ENCODE data around the gene PRRG2. TPM values are rescaled to one million over a fixed set of nuclear protein-coding genes. Genes with fewer than 3 reads are reported as not detected.
A peak's percentile ranks its signal among the peaks of the same experiment; 100 is the strongest.

The PRRG2 gene
- total and polyA plus RNA-seq, 7 donors = 0.71 to 18.9 (median 12.7) TPM; not detected in 3

- Histone ChIP-seq H3K27me3 (no peaks in the 10 kb centered on the region), H3K9me3 (no peaks in the 10 kb centered on the region), H3K4me1 (peaks cover 0 to 70% (median 59%) of the 10 kb centered on the region in 4 donors), H3K4me3 (peak overlapping the region; percentile 80 to 95 (median 84)), H3K36me3 (peaks cover 0 to 22% (median 11%) of the 10 kb centered on the region in 4 donors), H3K27ac (peak overlapping the region; percentile 97 to 100 (median 99))
- TF ChIP-seq POLR2A (IDR thresholded peaks at IDR 0.05) (peak in 1 of 2 donors; percentile 57), CTCF (IDR thresholded peaks at IDR 0.05) (no peak)
- intact Hi-C loops (cut with DNase I) = no loop called here
- peak; percentile 79 for DNase-seq
- WGBS, 2 donors = 2 to 4% methylated on average over 31 of the region's 31 CpGs
Measured at GRCh38 chr19:49639401-49640112, 58.4 kb downstream of the PRRG2 start.

- intact Hi-C loops (cut with DNase I) = no loop called here
- peaks cover 0 to 19% (median 10%) of the 10 kb centered on the region in 4 donors for H3K36me3 ChIP-seq
- H3K4me1 ChIP-seq = peaks cover 0 to 78% (median 67%) of the 10 kb centered on the region in 4 donors
- peak; percentile 100 for DNase-seq
- no peaks in the 10 kb centered on the region for H3K27me3 ChIP-seq
- H3K9me3 ChIP-seq = no peaks in the 10 kb centered on the region
- peak within 1 kb of the TSS; percentile 80 to 95 (median 84) for H3K4me3 ChIP-seq
- peak within 1 kb of the TSS; percentile 97 to 100 (median 99) for H3K27ac ChIP-seq
- 0% methylated on average over 51 of the region's 51 CpGs for WGBS, 2 donors
- peak in 2 of 4 donors; percentile 62 to 79 for TF ChIP-seq EP300 (IDR thresholded peaks at IDR 0.05)
- TF ChIP-seq POLR2A (IDR thresholded peaks at IDR 0.05) = peak; percentile 89 to 90
- TF ChIP-seq CTCF (IDR thresholded peaks at IDR 0.05) = no peak
- peak; percentile 92 to 96 (median 94) for TF ChIP-seq POLR2AphosphoS5 (IDR thresholded peaks at IDR 0.05)
Measured at GRCh38 chr19:49640113-49640898, 59.2 kb downstream of the PRRG2 start, which contains the start of gene RRAS. RRAS (minus strand) TSS chr19:49640143; CDS start chr19:49640098, 45 bp downstream.

Small RNA genes within 50 kb of the gene (small RNA-seq; reads per million reads assigned to genes)
- 0 reads per million in 3 donors for gene RF00019

Other genes with a start within 250 kb of the PRRG2 start
- 10 to 100 TPM in 1 of 4 donors, 1 to 10 TPM in 3; 5.8 to 10.3 (median 9.2) TPM for gene CD37, start 245.9 kb upstream of the PRRG2 start, total RNA-seq
- gene CD37, start 245.9 kb upstream of the PRRG2 start, polyA plus RNA-seq = 100 to 1,000 TPM in 1 of 3 donors, 10 to 100 TPM in 1, 1 to 10 TPM in 1; 7.2 to 220 (median 14.3) TPM
- gene TEAD2, start 218.9 kb upstream of the PRRG2 start, total RNA-seq = 10 to 100 TPM; 60.6 to 74.9 (median 61.3) TPM
- gene TEAD2, start 218.9 kb upstream of the PRRG2 start, polyA plus RNA-seq = 10 to 100 TPM in 2 of 3 donors, 1 to 10 TPM in 1; 5.8 to 17.9 (median 10.2) TPM
- 1 to 10 TPM in 2 of 4 donors, not detected in 2; 1.8 to 2.0 TPM for gene DKKL1, start 217.4 kb upstream of the PRRG2 start, total RNA-seq
- 1 to 10 TPM in 1 of 3 donors, under 1 TPM in 1, not detected in 1; 0.17 to 3.6 TPM for gene DKKL1, start 217.4 kb upstream of the PRRG2 start, polyA plus RNA-seq
- gene KASH5, start 193.1 kb upstream of the PRRG2 start, total RNA-seq = not detected
- under 1 TPM in 1 of 3 donors, not detected in 2; 0.04 TPM for gene KASH5, start 193.1 kb upstream of the PRRG2 start, polyA plus RNA-seq
- not detected for gene PTH2, start 157.9 kb upstream of the PRRG2 start, total RNA-seq
- gene PTH2, start 157.9 kb upstream of the PRRG2 start, polyA plus RNA-seq = not detected
- not detected for gene GFY, start 155.9 kb upstream of the PRRG2 start, total RNA-seq
- gene GFY, start 155.9 kb upstream of the PRRG2 start, polyA plus RNA-seq = not detected
- gene SLC17A7, start 139.8 kb upstream of the PRRG2 start, total RNA-seq = 1 to 10 TPM in 1 of 4 donors, under 1 TPM in 2, not detected in 1; 0.28 to 1.4 (median 0.82) TPM
- 1 to 10 TPM in 1 of 3 donors, under 1 TPM in 2; 0.23 to 1.8 (median 0.41) TPM for gene SLC17A7, start 139.8 kb upstream of the PRRG2 start, polyA plus RNA-seq
- gene PIH1D1, start 129.5 kb upstream of the PRRG2 start, total RNA-seq = 10 to 100 TPM; 62.9 to 99.6 (median 81.4) TPM
- 100 to 1,000 TPM in 1 of 3 donors, 10 to 100 TPM in 2; 63.6 to 105 (median 65.5) TPM for gene PIH1D1, start 129.5 kb upstream of the PRRG2 start, polyA plus RNA-seq
- gene ALDH16A1, start 128.1 kb upstream of the PRRG2 start, total RNA-seq = 10 to 100 TPM; 14.1 to 25.3 (median 18.1) TPM
- gene ALDH16A1, start 128.1 kb upstream of the PRRG2 start, polyA plus RNA-seq = 10 to 100 TPM; 14.3 to 44.2 (median 18.0) TPM
- 10 to 100 TPM in 1 of 4 donors, 1 to 10 TPM in 3; 4.6 to 11.1 (median 6.1) TPM for gene FLT3LG, start 107.1 kb upstream of the PRRG2 start, total RNA-seq
- gene FLT3LG, start 107.1 kb upstream of the PRRG2 start, polyA plus RNA-seq = 10 to 100 TPM in 2 of 3 donors, 1 to 10 TPM in 1; 2.1 to 18.6 (median 14.9) TPM
- 1,000 to 10,000 TPM; 2,552 to 5,599 (median 4,191) TPM for gene RPL13A, start 93.7 kb upstream of the PRRG2 start, total RNA-seq
- gene RPL13A, start 93.7 kb upstream of the PRRG2 start, polyA plus RNA-seq = 1,000 to 10,000 TPM; 4,070 to 6,094 (median 4,207) TPM
- 1,000 to 10,000 TPM; 3,843 to 9,166 (median 6,008) TPM for gene RPS11, start 84.9 kb upstream of the PRRG2 start, total RNA-seq
- gene RPS11, start 84.9 kb upstream of the PRRG2 start, polyA plus RNA-seq = 1,000 to 10,000 TPM; 4,449 to 8,009 (median 5,043) TPM
- gene FCGRT, start 68.7 kb upstream of the PRRG2 start, total RNA-seq = 100 to 1,000 TPM; 164 to 203 (median 178) TPM
- gene FCGRT, start 68.7 kb upstream of the PRRG2 start, polyA plus RNA-seq = 100 to 1,000 TPM; 222 to 317 (median 243) TPM
- gene RCN3, start 53.3 kb upstream of the PRRG2 start, total RNA-seq = 10 to 100 TPM; 14.5 to 43.8 (median 20.6) TPM
- gene RCN3, start 53.3 kb upstream of the PRRG2 start, polyA plus RNA-seq = 10 to 100 TPM; 13.6 to 28.2 (median 21.6) TPM
- 10 to 100 TPM; 47.6 to 67.8 (median 62.3) TPM for gene NOSIP, start 760 bp upstream of the PRRG2 start, total RNA-seq
- gene NOSIP, start 760 bp upstream of the PRRG2 start, polyA plus RNA-seq = 100 to 1,000 TPM in 2 of 3 donors, 10 to 100 TPM in 1; 96.1 to 123 (median 113) TPM
- 10 to 100 TPM in 1 of 4 donors, 1 to 10 TPM in 3; 5.4 to 16.1 (median 6.1) TPM for gene PRR12, start 9.9 kb downstream of the PRRG2 start, total RNA-seq
- gene PRR12, start 9.9 kb downstream of the PRRG2 start, polyA plus RNA-seq = 10 to 100 TPM in 1 of 3 donors, 1 to 10 TPM in 2; 3.0 to 20.4 (median 4.2) TPM
- 100 to 1,000 TPM; 105 to 127 (median 125) TPM for gene RRAS, start 58.8 kb downstream of the PRRG2 start, total RNA-seq
- 100 to 1,000 TPM in 2 of 3 donors, 10 to 100 TPM in 1; 79.8 to 139 (median 130) TPM for gene RRAS, start 58.8 kb downstream of the PRRG2 start, polyA plus RNA-seq
- gene SCAF1, start 60.9 kb downstream of the PRRG2 start, total RNA-seq = 10 to 100 TPM; 10.9 to 21.3 (median 12.5) TPM
- gene SCAF1, start 60.9 kb downstream of the PRRG2 start, polyA plus RNA-seq = 10 to 100 TPM in 2 of 3 donors, 1 to 10 TPM in 1; 9.0 to 30.8 (median 16.0) TPM
- 10 to 100 TPM; 28.2 to 59.1 (median 32.6) TPM for gene IRF3, start 84.5 kb downstream of the PRRG2 start, total RNA-seq
- 100 to 1,000 TPM in 1 of 3 donors, 10 to 100 TPM in 2; 50.9 to 125 (median 64.9) TPM for gene IRF3, start 84.5 kb downstream of the PRRG2 start, polyA plus RNA-seq
- 1 to 10 TPM; 4.6 to 9.2 (median 6.5) TPM for gene BCL2L12, start 84.6 kb downstream of the PRRG2 start, total RNA-seq
- 10 to 100 TPM in 2 of 3 donors, 1 to 10 TPM in 1; 9.0 to 43.6 (median 10.2) TPM for gene BCL2L12, start 84.6 kb downstream of the PRRG2 start, polyA plus RNA-seq
- 100 to 1,000 TPM; 106 to 175 (median 160) TPM for gene PRMT1, start 96.0 kb downstream of the PRRG2 start, total RNA-seq
- gene PRMT1, start 96.0 kb downstream of the PRRG2 start, polyA plus RNA-seq = 100 to 1,000 TPM in 2 of 3 donors, 10 to 100 TPM in 1; 84.1 to 172 (median 101) TPM
- gene ADM5, start 108.3 kb downstream of the PRRG2 start, total RNA-seq = 1 to 10 TPM in 3 of 4 donors, under 1 TPM in 1; 0.49 to 1.7 (median 1.5) TPM
- 1 to 10 TPM in 1 of 3 donors, not detected in 2; 3.1 TPM for gene ADM5, start 108.3 kb downstream of the PRRG2 start, polyA plus RNA-seq
- gene CPT1C, start 109.8 kb downstream of the PRRG2 start, total RNA-seq = 10 to 100 TPM in 1 of 4 donors, 1 to 10 TPM in 3; 3.6 to 28.5 (median 4.3) TPM
- 1 to 10 TPM in 2 of 3 donors, under 1 TPM in 1; 0.69 to 4.2 (median 2.4) TPM for gene CPT1C, start 109.8 kb downstream of the PRRG2 start, polyA plus RNA-seq
- under 1 TPM in 1 of 4 donors, not detected in 3; 0.83 TPM for gene TSKS, start 182.0 kb downstream of the PRRG2 start, total RNA-seq
- 1 to 10 TPM in 1 of 3 donors, under 1 TPM in 1, not detected in 1; 0.36 to 1.2 TPM for gene TSKS, start 182.0 kb downstream of the PRRG2 start, polyA plus RNA-seq
- gene AP2A1, start 185.7 kb downstream of the PRRG2 start, total RNA-seq = 10 to 100 TPM; 48.5 to 81.1 (median 52.0) TPM
- 10 to 100 TPM; 33.0 to 77.4 (median 40.9) TPM for gene AP2A1, start 185.7 kb downstream of the PRRG2 start, polyA plus RNA-seq
- 10 to 100 TPM; 21.0 to 32.9 (median 23.1) TPM for gene FUZ, start 232.0 kb downstream of the PRRG2 start, total RNA-seq
- 10 to 100 TPM in 2 of 3 donors, 1 to 10 TPM in 1; 7.4 to 17.4 (median 16.3) TPM for gene FUZ, start 232.0 kb downstream of the PRRG2 start, polyA plus RNA-seq
- gene MED25, start 237.0 kb downstream of the PRRG2 start, total RNA-seq = 10 to 100 TPM; 17.8 to 45.4 (median 22.4) TPM
- gene MED25, start 237.0 kb downstream of the PRRG2 start, polyA plus RNA-seq = 10 to 100 TPM; 18.0 to 43.5 (median 30.1) TPM

Measured in sigmoid colon (tissue), 7 donors.